GM23338 (cell line): ENCODE measurements around the gene RPS18. TPM values are rescaled to one million over a fixed set of nuclear protein-coding genes. Genes with fewer than 3 reads are reported as not detected.

Experiments
- ATAC-seq: fragments of 200-7000 bp; cut with Tn5 transposase; 3 replicates; pipeline ENCODE4 v1.9.1; 2020
- DNase-seq: peaks from one replicate; pipeline ENCODE4 v3.0.0-alpha.2; 2015; ENCODE audit warnings: low spot score
- H2AFZ ChIP-seq: fragments of 200-600 bp; sonication (generic); 2 replicates; pipeline ENCODE4 v1.8.0; 2016; ENCODE audit warnings: antibody characterized with exemption, mild to moderate bottlenecking, moderate library complexity
- H3F3A ChIP-seq: fragments of 200-600 bp; sonication (generic); replicated peaks from 2 replicates; pipeline ENCODE4 v1.8.0; 2017; ENCODE audit warnings: antibody characterized with exemption, mixed run types, low read depth
- H3K27ac ChIP-seq: fragments of 200-600 bp; sonication (generic); 2 replicates; pipeline ENCODE4 v1.6.1; 2016; ENCODE audit warnings: low read depth
- H3K27me3 ChIP-seq: fragments of 200-600 bp; sonication (generic); 2 replicates; pipeline ENCODE4 v1.8.0; 2016; ENCODE audit warnings: mild to moderate bottlenecking, mixed run types, moderate library complexity; ENCODE audit not compliant: insufficient read depth
- H3K36me3 ChIP-seq: fragments of 200-600 bp; sonication (generic); 2 replicates; pipeline ENCODE4 v1.8.0; 2016; ENCODE audit warnings: mild to moderate bottlenecking; ENCODE audit not compliant: insufficient read depth
- H3K4me1 ChIP-seq: fragments of 200-600 bp; sonication (generic); 2 replicates; pipeline ENCODE4 v1.8.0; 2016; ENCODE audit warnings: mild to moderate bottlenecking, moderate library complexity; ENCODE audit not compliant: insufficient read depth
- H3K4me2 ChIP-seq: fragments of 200-600 bp; sonication (generic); 2 replicates; pipeline ENCODE4 v1.7.1; 2017; ENCODE audit warnings: mixed run types
- H3K4me3 ChIP-seq: fragments of 200-600 bp; sonication (generic); 2 replicates; pipeline ENCODE4 v1.6.1; 2016; ENCODE audit warnings: mixed run types
- H3K79me2 ChIP-seq: fragments of 200-600 bp; sonication (generic); replicated peaks from 2 replicates; pipeline ENCODE4 v1.8.0; 2017; ENCODE audit warnings: mild to moderate bottlenecking; ENCODE audit not compliant: insufficient read depth
- H3K9me2 ChIP-seq: fragments of 200-600 bp; sonication (generic); 2 replicates; pipeline ENCODE4 v1.8.0; 2017; ENCODE audit not compliant: insufficient read depth
- H4K20me1 ChIP-seq: fragments of 200-600 bp; sonication (generic); replicated peaks from 2 replicates; pipeline ENCODE4 v1.8.0; 2017; ENCODE audit warnings: mild to moderate bottlenecking; ENCODE audit not compliant: insufficient read depth
- H3K27ac Mint-ChIP-seq: 2 replicates; pipeline ENCODE4 v1.8.0; 2020; ENCODE audit warnings: inconsistent platforms, mild to moderate bottlenecking, moderate library complexity, mixed read lengths
- H3K27me3 Mint-ChIP-seq: 3 replicates; pipeline ENCODE4 v1.8.0; 2022; ENCODE audit warnings: low read depth, mild to moderate bottlenecking, moderate library complexity, mixed read lengths, inconsistent platforms; ENCODE audit not compliant: insufficient read depth, poor library complexity
- H3K36me3 Mint-ChIP-seq: 3 replicates; pipeline ENCODE4 v1.8.0; 2021; ENCODE audit warnings: low read depth, mild to moderate bottlenecking, inconsistent platforms, moderate library complexity, mixed read lengths
- H3K4me1 Mint-ChIP-seq: 3 replicates; pipeline ENCODE4 v1.8.0; 2020; ENCODE audit warnings: mild to moderate bottlenecking, inconsistent platforms, mixed read lengths
- H3K4me3 Mint-ChIP-seq: 3 replicates; pipeline ENCODE4 v1.8.0; 2021; ENCODE audit warnings: moderate library complexity, mild to moderate bottlenecking, inconsistent platforms, mixed read lengths
- H3K9me3 Mint-ChIP-seq: 3 replicates; pipeline ENCODE4 v1.8.0; 2020; ENCODE audit warnings: moderate library complexity, mild to moderate bottlenecking, inconsistent platforms, mixed read lengths
- CREB1 ChIP-seq: fragments of 250-450 bp; sonication (Bioruptor Pico); IDR thresholded peaks from 2 replicates; pipeline ENCODE4 v1.5.0; 2020; ENCODE audit warnings: low read depth, mild to moderate bottlenecking, moderate library complexity
- CTCF ChIP-seq, 2 experiments: fragments of 200-600 bp in 1 of 2; sonication (generic) in 1 of 2; conservative IDR thresholded peaks; 2 replicates each; pipeline versions ENCODE4 v1.5.1 to v1.6.1; 2016 to 2017; ENCODE audit warnings: antibody characterized with exemption in 2 of 2, low read depth in 2 of 2, mild to moderate bottlenecking in 2 of 2, moderate library complexity in 1 of 2
- ETS1 ChIP-seq: IDR thresholded peaks from 2 replicates; pipeline ENCODE4 v1.6.1; 2016; ENCODE audit warnings: antibody characterized with exemption
- EZH2 ChIP-seq: fragments of 200-600 bp; sonication (generic); IDR thresholded peaks from one replicate; pipeline ENCODE4 v1.8.0; 2017; ENCODE audit warnings: antibody characterized with exemption, mild to moderate bottlenecking, low read depth; ENCODE audit not compliant: unreplicated experiment
- EZH2phosphoT487 ChIP-seq: fragments of 200-600 bp; sonication (generic); IDR thresholded peaks from one replicate; pipeline ENCODE4 v1.8.1; 2018; ENCODE audit warnings: antibody characterized with exemption; ENCODE audit not compliant: unreplicated experiment
- JUNB ChIP-seq: IDR thresholded peaks from one replicate; pipeline ENCODE4 v1.6.1; 2016; ENCODE audit warnings: antibody characterized with exemption; ENCODE audit not compliant: unreplicated experiment
- NANOG ChIP-seq: IDR thresholded peaks from 2 replicates; pipeline ENCODE4 v1.6.1; 2016; ENCODE audit warnings: antibody characterized with exemption, borderline replicate concordance
- POLR2AphosphoS5 ChIP-seq: IDR thresholded peaks from 2 replicates; pipeline ENCODE4 v1.6.1; 2016; ENCODE audit warnings: antibody characterized with exemption, low read depth
- REST ChIP-seq: IDR thresholded peaks from one replicate; pipeline ENCODE4 v1.6.1; 2018; ENCODE audit warnings: antibody characterized with exemption; ENCODE audit not compliant: unreplicated experiment
- STAT1 ChIP-seq: IDR thresholded peaks from one replicate; pipeline ENCODE4 v1.6.1; 2016; ENCODE audit warnings: antibody characterized with exemption; ENCODE audit not compliant: unreplicated experiment
- ZNF114 ChIP-seq: fragments of 250-450 bp; sonication (Bioruptor Pico); IDR thresholded peaks from 2 replicates; pipeline ENCODE4 v1.5.0; 2020; ENCODE audit warnings: mild to moderate bottlenecking, moderate library complexity
- ZNF331 ChIP-seq: fragments of 250-450 bp; sonication (Bioruptor Pico); IDR thresholded peaks from 2 replicates; pipeline ENCODE4 v1.5.0; 2020; ENCODE audit warnings: low read depth, mild to moderate bottlenecking, moderate library complexity
- ZNF462 ChIP-seq: fragments of 250-450 bp; sonication (Bioruptor Pico); IDR thresholded peaks from 2 replicates; pipeline ENCODE4 v1.5.0; 2020; ENCODE audit warnings: mild to moderate bottlenecking, moderate library complexity
- polyA plus RNA-seq: library from polyadenylated mRNA; unstranded; fragments of >200 nt; fragmentation: Nextera tagmentation; extraction: Ambion mirVana; gene quantifications from 2 replicates; pipeline ENCODE4 v1.2.1, GENCODE V29; 2016
- total RNA-seq: library from RNA; depleted of rRNA; stranded (reverse); fragments of >200 nt; shearing (Covaris generic); gene quantifications from 2 replicates; pipeline ENCODE4 v1.2.3, GENCODE V29; 2014

RPS18 gene
- total and polyA plus RNA-seq, 2 experiments from 2014 or later = 2,133 to 4,776 TPM

- no peak for DNase-seq
- Mint-ChIP-seq H3K4me3 (peak overlapping the region; percentile 97), H3K9me3 (no peaks in the 10 kb centered on the region), H3K27ac (peak overlapping the region; percentile 98; the same call in 1 of the 2 replicates), H3K4me1 (peaks cover 25% of the 10 kb centered on the region), H3K36me3 (peaks cover 31% of the 10 kb centered on the region), H3K27me3 (peaks cover 23% of the 10 kb centered on the region)
- H3K79me2 ChIP-seq = peaks cover 23% of the 10 kb centered on the region
- H4K20me1 ChIP-seq = peaks cover 13% of the 10 kb centered on the region; the same call in 1 of the 2 replicates
- peak overlapping the region; percentile 100 for H3K4me3 ChIP-seq
- TF ChIP-seq CTCF (conservative IDR thresholded peaks at IDR 0.05; ENCODE audit: low read depth in 2 of 2) = no peak
- no peak for TF ChIP-seq EZH2phosphoT487
- TF ChIP-seq ZNF331 (CRISPR knock-in tag) = no peak
- TF ChIP-seq EZH2 = no peak
- no peak for TF ChIP-seq STAT1
- no peak for TF ChIP-seq JUNB
- no peak for TF ChIP-seq REST
- TF ChIP-seq ETS1 = no peak
- no peak for TF ChIP-seq ZNF114 (CRISPR knock-in tag)
- TF ChIP-seq CREB1 (CRISPR knock-in tag) = no peak
- TF ChIP-seq NANOG = no peak
- no peak for TF ChIP-seq POLR2AphosphoS5
- TF ChIP-seq ZNF462 (CRISPR knock-in tag) = no peak
- no peak for ATAC-seq
- H3K36me3 ChIP-seq = no peaks in the 10 kb centered on the region
- peak overlapping the region; percentile 78 for H3K27ac ChIP-seq
- H3K9me2 ChIP-seq = no peaks in the 10 kb centered on the region
- no peaks in the 10 kb centered on the region for H3K27me3 ChIP-seq
- H3K4me1 ChIP-seq = no peaks in the 10 kb centered on the region
- H3F3A ChIP-seq = peaks cover 19% of the 10 kb centered on the region; the same call in 1 of the 2 replicates
- no peak overlapping the region for H2AFZ ChIP-seq
- peak overlapping the region; percentile 99 for H3K4me2 ChIP-seq
Observed at GRCh38 chr6:33296797-33297405, 25.0 kb downstream of the RPS18 start.
